Measurements from ENCODE around the gene TPST2. TPM values are rescaled to one million over a fixed set of nuclear protein-coding genes. Genes with fewer than 3 reads are reported as not detected.

TPST2 gene
- total and polyA plus RNA-seq, 2 of the 4 experiments (the other 2 are of a cell fraction): 42.5 to 63.6 TPM

DNA sequence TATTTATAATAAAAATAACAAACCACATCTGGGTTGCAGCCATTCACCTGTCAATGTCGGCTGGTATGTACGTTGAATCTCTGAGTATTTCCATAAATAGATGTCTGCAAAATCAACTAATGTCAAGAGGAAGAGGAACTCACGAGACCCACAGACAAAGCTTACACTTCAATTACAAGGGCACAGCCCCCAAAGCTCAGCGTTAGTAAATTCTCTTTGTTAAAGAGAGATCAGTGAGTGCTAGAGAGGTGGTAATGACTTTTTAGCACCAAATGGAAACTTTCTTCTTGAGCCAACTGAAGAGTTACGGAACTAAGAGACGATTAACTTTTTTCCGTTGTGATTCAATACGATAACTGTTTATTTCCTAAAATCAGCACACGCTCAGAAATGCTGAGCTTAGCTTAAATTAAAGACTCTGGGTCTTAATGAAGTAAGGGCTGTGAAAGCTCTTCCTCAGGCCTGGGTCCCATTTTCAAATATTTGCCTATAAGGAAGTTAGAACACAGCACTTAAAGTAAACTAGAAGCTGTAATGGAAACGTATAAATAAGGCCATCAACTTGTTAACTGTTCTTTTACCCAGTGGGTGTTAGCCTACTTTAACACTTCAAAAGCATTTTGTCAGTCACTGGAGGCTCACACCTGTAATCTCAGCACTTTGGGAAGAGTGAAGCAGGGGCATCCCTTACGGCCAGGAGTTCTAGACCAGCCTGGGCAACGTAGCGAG lies 54.9 kb downstream of the TPST2 start:
- intact Hi-C loops (cut with micrococcal nuclease): no loop called here
- Histone ChIP-seq H4K20me1 (ENCODE audit: insufficient read depth, low read length) (0 out of 2 replicates have a peak, but pooled peaks cover 4% of the 10 kb centered on the region), H2BK15ac (ENCODE audit: low read depth, low read length) (no peak overlapping the region), H3K36me3 (ENCODE audit: control insufficient read depth, insufficient read depth, low read length) (peaks cover 20% of the 10 kb centered on the region), H4K91ac (ENCODE audit: insufficient read depth, low read depth, low read length) (no peak overlapping the region), H3K14ac (replicated peaks; ENCODE audit: low read depth, low read length) (no peak overlapping the region), H3K79me1 (ENCODE audit: low read depth in 1 of 2, low read length in 2 of 2) (peaks cover 3 to 47% of the 10 kb centered on the region in 2 experiments), H2BK20ac (ENCODE audit: low read depth, low read length) (no peak overlapping the region), H2AFZ (replicated peaks; ENCODE audit: low read length, poor library complexity) (no peak overlapping the region), H3K56ac (ENCODE audit: extremely low read depth, insufficient read depth, low read length) (no peak overlapping the region), H2BK5ac (ENCODE audit: low read depth, low read length, poor library complexity, severe bottlenecking) (no peak overlapping the region), H3K23ac (ENCODE audit: low read depth, low read length) (no peak overlapping the region), H3K4me3 (ENCODE audit: insufficient read depth, low read depth, low read length) (no peak overlapping the region), H3K4me2 (ENCODE audit: low read depth, low read length) (no peak overlapping the region), H3K18ac (ENCODE audit: low read depth, low read length) (no peak overlapping the region), H4K8ac (ENCODE audit: low read depth in 2 of 2, low read length in 2 of 2) (no peak overlapping the region; a peak in 1 of 4 replicates), H3K9ac (ENCODE audit: low read depth, low read length) (no peak overlapping the region), H3K27me3 (ENCODE audit: control insufficient read depth, insufficient read depth, low read length) (no peaks in the 10 kb centered on the region), H4K5ac (ENCODE audit: low read depth, low read length) (no peak overlapping the region), H3K4ac (ENCODE audit: low read depth, low read length) (no peak overlapping the region), H3K4me1 (ENCODE audit: control insufficient read depth, insufficient read depth, low read length) (no peaks in the 10 kb centered on the region), H2BK120ac (ENCODE audit: low read depth, low read length) (no peak overlapping the region), H2AK9ac (replicated peaks; ENCODE audit: low read depth, low read length, poor library complexity) (no peak overlapping the region), H2AK5ac (ENCODE audit: low read depth, low read length) (no peak overlapping the region), H3K9me3 (ENCODE audit: control insufficient read depth, insufficient read depth, low read length) (no peaks in the 10 kb centered on the region), H3K9me1 (ENCODE audit: insufficient read depth, low read length) (no peaks in the 10 kb centered on the region; the same call in 1 of the 2 replicates), H3K27ac (ENCODE audit: insufficient read depth, low read length) (no peak overlapping the region)
- dilution Hi-C loops (cut with HindIII; ENCODE audit: low sequenced_read_pairs, unreplicated experiment): no loop called here
- TF ChIP-seq RCOR1 (IDR thresholded peaks at IDR 0.05; ENCODE audit: insufficient replicate concordance, low read length): no peak
- TF ChIP-seq, protein P1, sequence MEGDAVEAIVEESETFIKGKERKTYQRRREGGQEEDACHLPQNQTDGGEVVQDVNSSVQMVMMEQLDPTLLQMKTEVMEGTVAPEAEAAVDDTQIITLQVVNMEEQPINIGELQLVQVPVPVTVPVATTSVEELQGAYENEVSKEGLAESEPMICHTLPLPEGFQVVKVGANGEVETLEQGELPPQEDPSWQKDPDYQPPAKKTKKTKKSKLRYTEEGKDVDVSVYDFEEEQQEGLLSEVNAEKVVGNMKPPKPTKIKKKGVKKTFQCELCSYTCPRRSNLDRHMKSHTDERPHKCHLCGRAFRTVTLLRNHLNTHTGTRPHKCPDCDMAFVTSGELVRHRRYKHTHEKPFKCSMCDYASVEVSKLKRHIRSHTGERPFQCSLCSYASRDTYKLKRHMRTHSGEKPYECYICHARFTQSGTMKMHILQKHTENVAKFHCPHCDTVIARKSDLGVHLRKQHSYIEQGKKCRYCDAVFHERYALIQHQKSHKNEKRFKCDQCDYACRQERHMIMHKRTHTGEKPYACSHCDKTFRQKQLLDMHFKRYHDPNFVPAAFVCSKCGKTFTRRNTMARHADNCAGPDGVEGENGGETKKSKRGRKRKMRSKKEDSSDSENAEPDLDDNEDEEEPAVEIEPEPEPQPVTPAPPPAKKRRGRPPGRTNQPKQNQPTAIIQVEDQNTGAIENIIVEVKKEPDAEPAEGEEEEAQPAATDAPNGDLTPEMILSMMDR (conservative IDR thresholded peaks at IDR 0.05; ENCODE audit: low read depth, low read length): no peak
- peak; percentile 84 for TF ChIP-seq MAFK (IDR thresholded peaks at IDR 0.05; ENCODE audit: low read depth, low read length)
- ATAC-seq (ENCODE audit: low read depth) (no peak), DNase-seq (no peak)
- no CpG with 5 or more reads among the region's 13 CpGs for WGBS, 2 experiments (ENCODE audit: extremely low coverage in 2 of 2, insufficient read length in 1 of 2)
- no TSS peak for BruUV-seq (replicated peaks)
- ChIA-PET CTCF (no interaction called here), POLR2A (ENCODE audit: unreplicated experiment) (no interaction called here)
- in situ Hi-C loops (cut with MboI; ENCODE audit: low sequenced_read_pairs): loop anchor here (10.0 kb wide), 1 partner anchor 60 kb away; the partner anchor contains the start of gene TPST2
